HG02610 (cell line): ENCODE results near the gene ZNF775.
A peak's percentile ranks its signal among the peaks of the same experiment; 100 is the strongest.

Experiments used
- ATAC-seq: cut with Tn5 transposase; IDR thresholded peaks from one replicate; pipeline ENCODE4 v1.9.1; 2021; ENCODE audit warnings: mild to moderate bottlenecking, moderate library complexity; ENCODE audit not compliant: unreplicated experiment

The ZNF775 gene

GRCh38 chr7:150368096-150368883, 10.8 kb upstream of the ZNF775 start, which contains the start of gene REPIN1:
Gene REPIN1, plus strand, starts transcription at chr7:150368822. Its CDS starts 890 bp downstream, at chr7:150369712.
- ATAC-seq = peak; percentile 47

- peak; percentile 33 for ATAC-seq
These were observed 10.0 kb upstream of the ZNF775 start for GRCh38 chr7:150368884-150369747.

GRCh38 chr7:150369748-150370501, 9.2 kb upstream of the ZNF775 start:
- ATAC-seq = no peak

GRCh38 chr7:150370612-150371071, 8.5 kb upstream of the ZNF775 start:
- ATAC-seq = no peak

- no peak for ATAC-seq
These were observed 7.8 kb upstream of the ZNF775 start for GRCh38 chr7:150371131-150371995.

GRCh38 chr7:150371996-150372270, 7.2 kb upstream of the ZNF775 start:
- no peak for ATAC-seq

GRCh38 chr7:150372271-150373048, 6.7 kb upstream of the ZNF775 start:
- ATAC-seq = no peak

- ATAC-seq = no peak
These were observed 5.9 kb upstream of the ZNF775 start for GRCh38 chr7:150373049-150373801.

- no peak for ATAC-seq
These were observed 5.1 kb upstream of the ZNF775 start for GRCh38 chr7:150374026-150374425.

GRCh38 chr7:150374472-150374871, 4.7 kb upstream of the ZNF775 start:
- no peak for ATAC-seq

- no peak for ATAC-seq
These were observed 3.2 kb upstream of the ZNF775 start for GRCh38 chr7:150375662-150376521.

- no peak for ATAC-seq
These were observed 2.6 kb upstream of the ZNF775 start for GRCh38 chr7:150376560-150376959.

GRCh38 chr7:150377196-150377595, 1.9 kb upstream of the ZNF775 start:
- no peak for ATAC-seq

- no peak for ATAC-seq
These were observed 1.5 kb upstream of the ZNF775 start for GRCh38 chr7:150377635-150378034.

GRCh38 chr7:150378115-150378852, 846 bp upstream of the ZNF775 start:
- ATAC-seq = no peak

- ATAC-seq = no peak
These were observed 580 bp downstream of the ZNF775 start for GRCh38 chr7:150379441-150380379.
